Measurements from ENCODE around the gene LTA. TPM values are rescaled to one million over a fixed set of nuclear protein-coding genes. Genes with fewer than 3 reads are reported as not detected.

The LTA gene
- total RNA-seq, 1 donor from 2014 or later: 1.9 TPM

DNA sequence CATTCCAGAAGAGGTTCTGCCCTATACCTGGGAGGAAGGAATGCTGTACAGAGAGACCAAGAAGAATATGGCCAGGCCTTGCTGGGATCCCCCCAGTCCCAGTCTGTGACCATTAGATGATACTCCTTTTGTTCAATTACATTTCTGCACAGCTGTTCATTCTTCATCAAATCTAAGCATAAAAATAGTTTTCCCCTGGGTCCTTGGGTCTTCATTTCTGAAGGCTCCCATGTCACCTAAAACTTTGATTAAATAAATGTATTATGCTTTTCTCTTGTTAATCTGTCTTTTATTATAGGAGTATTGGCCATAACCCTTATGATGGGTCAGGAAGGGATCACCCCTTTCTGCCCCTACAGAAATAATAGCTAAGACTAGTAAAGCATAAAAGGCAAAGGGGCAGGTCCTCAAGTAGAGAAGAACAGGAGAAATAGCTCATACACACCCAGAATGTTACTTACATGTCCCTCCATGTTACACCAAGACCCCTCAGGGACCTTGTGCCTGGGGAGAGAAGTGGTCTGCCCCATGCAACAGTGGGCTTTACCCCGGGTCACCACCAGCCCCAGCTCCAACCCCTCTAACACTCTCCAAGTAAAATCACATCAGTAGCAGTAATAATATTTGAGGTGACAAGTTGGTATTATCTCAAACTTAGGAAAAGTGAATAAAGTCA lies 2.1 kb upstream of the LTA start:
- no peak for DNase-seq (ENCODE audit: low spot score)

DNA sequence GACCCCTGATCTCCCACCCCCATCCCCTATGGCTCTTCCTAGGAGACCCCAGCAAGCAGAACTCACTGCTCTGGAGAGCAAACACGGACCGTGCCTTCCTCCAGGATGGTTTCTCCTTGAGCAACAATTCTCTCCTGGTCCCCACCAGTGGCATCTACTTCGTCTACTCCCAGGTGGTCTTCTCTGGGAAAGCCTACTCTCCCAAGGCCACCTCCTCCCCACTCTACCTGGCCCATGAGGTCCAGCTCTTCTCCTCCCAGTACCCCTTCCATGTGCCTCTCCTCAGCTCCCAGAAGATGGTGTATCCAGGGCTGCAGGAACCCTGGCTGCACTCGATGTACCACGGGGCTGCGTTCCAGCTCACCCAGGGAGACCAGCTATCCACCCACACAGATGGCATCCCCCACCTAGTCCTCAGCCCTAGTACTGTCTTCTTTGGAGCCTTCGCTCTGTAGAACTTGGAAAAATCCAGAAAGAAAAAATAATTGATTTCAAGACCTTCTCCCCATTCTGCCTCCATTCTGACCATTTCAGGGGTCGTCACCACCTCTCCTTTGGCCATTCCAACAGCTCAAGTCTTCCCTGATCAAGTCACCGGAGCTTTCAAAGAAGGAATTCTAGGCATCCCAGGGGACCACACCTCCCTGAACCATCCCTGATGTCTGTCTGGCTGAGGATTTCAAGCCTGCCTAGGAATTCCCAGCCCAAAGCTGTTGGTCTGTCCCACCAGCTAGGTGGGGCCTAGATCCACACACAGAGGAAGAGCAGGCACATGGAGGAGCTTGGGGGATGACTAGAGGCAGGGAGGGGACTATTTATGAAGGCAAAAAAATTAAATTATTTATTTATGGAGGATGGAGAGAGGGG lies 1.4 kb downstream of the LTA start:
- DNase-seq (ENCODE audit: low spot score): no peak

DNA sequence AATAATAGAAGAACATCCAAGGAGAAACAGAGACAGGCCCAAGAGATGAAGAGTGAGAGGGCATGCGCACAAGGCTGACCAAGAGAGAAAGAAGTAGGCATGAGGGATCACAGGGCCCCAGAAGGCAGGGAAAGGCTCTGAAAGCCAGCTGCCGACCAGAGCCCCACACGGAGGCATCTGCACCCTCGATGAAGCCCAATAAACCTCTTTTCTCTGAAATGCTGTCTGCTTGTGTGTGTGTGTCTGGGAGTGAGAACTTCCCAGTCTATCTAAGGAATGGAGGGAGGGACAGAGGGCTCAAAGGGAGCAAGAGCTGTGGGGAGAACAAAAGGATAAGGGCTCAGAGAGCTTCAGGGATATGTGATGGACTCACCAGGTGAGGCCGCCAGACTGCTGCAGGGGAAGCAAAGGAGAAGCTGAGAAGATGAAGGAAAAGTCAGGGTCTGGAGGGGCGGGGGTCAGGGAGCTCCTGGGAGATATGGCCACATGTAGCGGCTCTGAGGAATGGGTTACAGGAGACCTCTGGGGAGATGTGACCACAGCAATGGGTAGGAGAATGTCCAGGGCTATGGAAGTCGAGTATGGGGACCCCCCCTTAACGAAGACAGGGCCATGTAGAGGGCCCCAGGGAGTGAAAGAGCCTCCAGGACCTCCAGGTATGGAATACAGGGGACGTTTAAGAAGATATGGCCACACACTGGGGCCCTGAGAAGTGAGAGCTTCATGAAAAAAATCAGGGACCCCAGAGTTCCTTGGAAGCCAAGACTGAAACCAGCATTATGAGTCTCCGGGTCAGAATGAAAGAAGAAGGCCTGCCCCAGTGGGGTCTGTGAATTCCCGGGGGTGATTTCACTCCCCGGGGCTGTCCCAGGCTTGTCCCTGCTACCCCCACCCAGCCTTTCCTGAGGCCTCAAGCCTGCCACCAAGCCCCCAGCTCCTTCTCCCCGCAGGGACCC lies 2.3 kb downstream of the LTA start:
- no peak for DNase-seq (ENCODE audit: low spot score)

DNA sequence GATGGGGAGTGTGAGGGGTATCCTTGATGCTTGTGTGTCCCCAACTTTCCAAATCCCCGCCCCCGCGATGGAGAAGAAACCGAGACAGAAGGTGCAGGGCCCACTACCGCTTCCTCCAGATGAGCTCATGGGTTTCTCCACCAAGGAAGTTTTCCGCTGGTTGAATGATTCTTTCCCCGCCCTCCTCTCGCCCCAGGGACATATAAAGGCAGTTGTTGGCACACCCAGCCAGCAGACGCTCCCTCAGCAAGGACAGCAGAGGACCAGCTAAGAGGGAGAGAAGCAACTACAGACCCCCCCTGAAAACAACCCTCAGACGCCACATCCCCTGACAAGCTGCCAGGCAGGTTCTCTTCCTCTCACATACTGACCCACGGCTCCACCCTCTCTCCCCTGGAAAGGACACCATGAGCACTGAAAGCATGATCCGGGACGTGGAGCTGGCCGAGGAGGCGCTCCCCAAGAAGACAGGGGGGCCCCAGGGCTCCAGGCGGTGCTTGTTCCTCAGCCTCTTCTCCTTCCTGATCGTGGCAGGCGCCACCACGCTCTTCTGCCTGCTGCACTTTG lies 3.3 kb downstream of the LTA start, which contains the start of gene TNF:
TSS of gene TNF (plus strand) at position 231 of the 567 bp plus-strand sequence. CDS start at position 408, 177 bp downstream.
- DNase-seq (ENCODE audit: low spot score): peak; percentile 30

DNA sequence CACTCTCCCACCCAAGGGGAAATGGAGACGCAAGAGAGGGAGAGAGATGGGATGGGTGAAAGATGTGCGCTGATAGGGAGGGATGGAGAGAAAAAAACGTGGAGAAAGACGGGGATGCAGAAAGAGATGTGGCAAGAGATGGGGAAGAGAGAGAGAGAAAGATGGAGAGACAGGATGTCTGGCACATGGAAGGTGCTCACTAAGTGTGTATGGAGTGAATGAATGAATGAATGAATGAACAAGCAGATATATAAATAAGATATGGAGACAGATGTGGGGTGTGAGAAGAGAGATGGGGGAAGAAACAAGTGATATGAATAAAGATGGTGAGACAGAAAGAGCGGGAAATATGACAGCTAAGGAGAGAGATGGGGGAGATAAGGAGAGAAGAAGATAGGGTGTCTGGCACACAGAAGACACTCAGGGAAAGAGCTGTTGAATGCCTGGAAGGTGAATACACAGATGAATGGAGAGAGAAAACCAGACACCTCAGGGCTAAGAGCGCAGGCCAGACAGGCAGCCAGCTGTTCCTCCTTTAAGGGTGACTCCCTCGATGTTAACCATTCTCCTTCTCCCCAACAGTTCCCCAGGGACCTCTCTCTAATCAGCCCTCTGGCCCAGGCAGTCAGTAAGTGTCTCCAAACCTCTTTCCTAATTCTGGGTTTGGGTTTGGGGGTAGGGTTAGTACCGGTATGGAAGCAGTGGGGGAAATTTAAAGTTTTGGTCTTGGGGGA lies 4.0 kb downstream of the LTA start:
- no peak for DNase-seq (ENCODE audit: low spot score)

DNA sequence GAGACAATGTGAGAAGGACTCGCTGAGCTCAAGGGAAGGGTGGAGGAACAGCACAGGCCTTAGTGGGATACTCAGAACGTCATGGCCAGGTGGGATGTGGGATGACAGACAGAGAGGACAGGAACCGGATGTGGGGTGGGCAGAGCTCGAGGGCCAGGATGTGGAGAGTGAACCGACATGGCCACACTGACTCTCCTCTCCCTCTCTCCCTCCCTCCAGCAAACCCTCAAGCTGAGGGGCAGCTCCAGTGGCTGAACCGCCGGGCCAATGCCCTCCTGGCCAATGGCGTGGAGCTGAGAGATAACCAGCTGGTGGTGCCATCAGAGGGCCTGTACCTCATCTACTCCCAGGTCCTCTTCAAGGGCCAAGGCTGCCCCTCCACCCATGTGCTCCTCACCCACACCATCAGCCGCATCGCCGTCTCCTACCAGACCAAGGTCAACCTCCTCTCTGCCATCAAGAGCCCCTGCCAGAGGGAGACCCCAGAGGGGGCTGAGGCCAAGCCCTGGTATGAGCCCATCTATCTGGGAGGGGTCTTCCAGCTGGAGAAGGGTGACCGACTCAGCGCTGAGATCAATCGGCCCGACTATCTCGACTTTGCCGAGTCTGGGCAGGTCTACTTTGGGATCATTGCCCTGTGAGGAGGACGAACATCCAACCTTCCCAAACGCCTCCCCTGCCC lies 4.9 kb downstream of the LTA start:
- no peak for DNase-seq (ENCODE audit: low spot score)

DNA sequence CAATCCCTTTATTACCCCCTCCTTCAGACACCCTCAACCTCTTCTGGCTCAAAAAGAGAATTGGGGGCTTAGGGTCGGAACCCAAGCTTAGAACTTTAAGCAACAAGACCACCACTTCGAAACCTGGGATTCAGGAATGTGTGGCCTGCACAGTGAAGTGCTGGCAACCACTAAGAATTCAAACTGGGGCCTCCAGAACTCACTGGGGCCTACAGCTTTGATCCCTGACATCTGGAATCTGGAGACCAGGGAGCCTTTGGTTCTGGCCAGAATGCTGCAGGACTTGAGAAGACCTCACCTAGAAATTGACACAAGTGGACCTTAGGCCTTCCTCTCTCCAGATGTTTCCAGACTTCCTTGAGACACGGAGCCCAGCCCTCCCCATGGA lies 5.5 kb downstream of the LTA start:
- no peak for DNase-seq (ENCODE audit: low spot score)

DNA sequence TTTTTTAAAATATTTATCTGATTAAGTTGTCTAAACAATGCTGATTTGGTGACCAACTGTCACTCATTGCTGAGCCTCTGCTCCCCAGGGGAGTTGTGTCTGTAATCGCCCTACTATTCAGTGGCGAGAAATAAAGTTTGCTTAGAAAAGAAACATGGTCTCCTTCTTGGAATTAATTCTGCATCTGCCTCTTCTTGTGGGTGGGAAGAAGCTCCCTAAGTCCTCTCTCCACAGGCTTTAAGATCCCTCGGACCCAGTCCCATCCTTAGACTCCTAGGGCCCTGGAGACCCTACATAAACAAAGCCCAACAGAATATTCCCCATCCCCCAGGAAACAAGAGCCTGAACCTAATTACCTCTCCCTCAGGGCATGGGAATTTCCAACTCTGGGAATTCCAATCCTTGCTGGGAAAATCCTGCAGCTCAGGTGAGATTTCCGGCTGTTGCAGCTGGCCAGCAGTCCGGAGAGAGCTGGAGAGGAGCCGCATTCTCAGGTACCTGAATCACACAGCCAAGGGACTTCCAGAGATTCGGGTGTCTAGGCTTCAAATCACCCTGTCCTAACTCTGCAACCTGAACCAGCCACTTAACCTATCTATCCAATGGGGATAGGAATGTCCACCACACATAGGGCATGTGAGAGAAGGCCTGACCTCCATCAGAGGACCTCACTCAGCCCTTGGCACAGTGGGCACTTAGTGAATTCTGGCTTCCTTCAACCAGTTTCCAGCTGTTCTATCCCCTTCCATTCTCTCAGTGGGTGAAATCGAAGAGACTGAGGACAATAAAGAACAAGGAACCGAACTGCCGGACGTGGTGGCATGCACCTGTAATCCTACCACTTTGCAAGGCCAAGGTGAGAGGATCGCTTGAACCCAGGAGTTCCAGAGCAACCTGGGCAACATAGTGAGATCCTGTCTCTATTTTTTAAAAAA lies 6.4 kb downstream of the LTA start:
- no peak for DNase-seq (ENCODE audit: low spot score)

DNA sequence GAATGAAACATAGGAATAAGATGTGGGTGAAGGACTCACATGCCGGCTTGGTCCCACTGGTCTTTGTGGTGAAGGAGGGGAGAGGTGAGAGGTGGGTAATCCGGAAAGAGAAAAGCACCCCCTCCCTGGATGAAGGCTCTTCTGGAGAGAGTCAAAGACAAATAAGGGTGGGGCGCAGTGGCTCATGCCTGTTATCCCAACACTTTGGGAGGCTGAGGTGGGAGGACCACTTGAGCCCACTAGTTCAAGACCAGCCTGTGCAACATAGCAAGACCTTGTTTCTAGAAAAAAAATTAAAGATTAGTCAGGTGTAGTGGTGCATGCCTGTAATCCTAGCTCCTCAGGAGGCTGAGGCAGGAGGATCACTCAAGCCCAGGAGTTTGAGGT lies 7.0 kb downstream of the LTA start:
- no peak for DNase-seq (ENCODE audit: low spot score)

DNA sequence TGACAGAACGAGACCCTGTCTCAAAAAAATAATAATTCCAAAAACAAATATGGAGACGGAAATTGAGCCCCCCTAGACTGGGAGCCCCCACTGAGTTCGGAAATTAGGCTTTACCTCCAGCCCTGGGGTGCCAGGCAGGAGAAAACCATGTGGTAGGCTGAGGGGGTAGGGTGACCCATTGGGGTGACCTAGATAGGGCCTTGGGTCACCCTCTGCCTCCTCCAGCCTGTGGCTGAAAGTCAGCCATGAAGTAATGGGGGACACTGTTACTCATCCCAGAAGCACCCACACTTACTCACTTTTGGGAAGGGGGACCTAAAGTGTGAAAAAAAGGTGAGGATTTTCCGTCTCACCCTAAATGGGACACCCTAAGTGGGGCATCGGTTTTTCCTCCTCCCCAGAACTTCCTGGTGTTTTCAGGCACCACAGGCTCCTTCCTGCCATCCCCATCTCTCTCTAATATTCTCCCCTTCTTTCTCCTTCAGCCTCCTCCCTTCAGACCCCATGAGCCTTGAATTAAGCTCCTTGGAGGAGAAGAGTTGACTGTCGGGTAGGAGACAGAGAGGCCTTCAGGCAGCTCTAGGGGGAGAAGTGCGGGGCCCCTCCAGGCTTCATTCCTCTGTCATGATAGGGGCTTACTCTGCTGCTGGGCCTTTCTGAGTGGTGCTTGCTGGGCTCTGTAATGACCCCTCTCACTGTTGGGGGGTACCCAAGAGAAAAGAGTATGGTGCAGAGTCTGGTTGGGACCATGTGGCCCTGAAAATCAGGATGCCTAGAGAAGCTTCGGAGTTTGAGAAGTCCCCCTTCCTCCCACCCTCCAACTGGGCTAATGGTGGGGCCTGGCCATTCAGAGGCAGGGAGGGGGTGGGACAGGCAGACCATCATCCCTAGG lies 7.7 kb downstream of the LTA start:
- DNase-seq (ENCODE audit: low spot score): no peak

DNA sequence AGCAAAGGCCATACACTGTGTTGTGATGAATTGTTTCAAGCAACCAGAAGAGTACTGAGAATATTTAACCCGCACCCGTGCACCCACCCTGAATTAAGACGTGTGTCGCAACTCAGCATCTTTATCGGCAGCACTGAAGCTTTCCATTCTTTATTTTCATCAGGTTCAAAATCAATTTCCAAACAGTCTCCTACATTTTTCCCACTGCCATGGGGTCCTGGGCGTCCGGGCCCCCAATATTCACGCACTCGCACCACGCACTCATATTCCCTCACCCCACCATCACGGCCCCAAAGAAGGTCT lies 8.3 kb downstream of the LTA start:
- no peak for DNase-seq (ENCODE audit: low spot score)

DNA sequence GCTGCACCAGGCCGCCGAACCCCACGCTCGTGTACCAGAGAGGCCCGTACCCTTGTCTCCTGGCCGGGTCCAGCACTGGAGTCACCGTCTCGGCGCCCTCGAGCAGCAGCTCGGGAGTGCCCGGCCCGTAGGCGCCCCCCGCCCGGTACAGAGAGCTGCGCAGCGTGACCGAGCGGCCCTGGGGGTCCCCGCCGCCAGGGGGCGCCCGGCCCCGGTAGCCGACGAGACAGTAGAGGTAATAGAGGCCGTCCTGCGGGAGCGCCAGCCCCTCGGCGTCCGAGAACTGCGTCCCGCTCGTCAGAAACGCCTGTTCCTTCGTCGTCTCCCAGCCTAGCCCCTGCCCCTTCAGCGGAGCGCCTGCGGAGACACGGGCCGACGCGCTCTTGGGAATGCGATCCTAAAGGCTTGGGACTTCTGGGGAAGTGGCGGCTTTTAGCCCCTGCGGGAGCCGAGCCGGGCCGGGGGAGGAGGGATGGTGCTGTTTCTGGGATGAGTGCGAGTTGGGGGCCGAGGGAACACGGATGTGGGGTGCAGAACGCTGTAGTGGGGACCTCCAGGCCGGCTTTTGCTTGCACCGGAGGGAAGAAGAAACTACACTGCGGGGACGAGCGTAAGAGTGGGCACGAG lies 8.8 kb downstream of the LTA start:
- peak; percentile 88 for DNase-seq (ENCODE audit: low spot score)

DNA sequence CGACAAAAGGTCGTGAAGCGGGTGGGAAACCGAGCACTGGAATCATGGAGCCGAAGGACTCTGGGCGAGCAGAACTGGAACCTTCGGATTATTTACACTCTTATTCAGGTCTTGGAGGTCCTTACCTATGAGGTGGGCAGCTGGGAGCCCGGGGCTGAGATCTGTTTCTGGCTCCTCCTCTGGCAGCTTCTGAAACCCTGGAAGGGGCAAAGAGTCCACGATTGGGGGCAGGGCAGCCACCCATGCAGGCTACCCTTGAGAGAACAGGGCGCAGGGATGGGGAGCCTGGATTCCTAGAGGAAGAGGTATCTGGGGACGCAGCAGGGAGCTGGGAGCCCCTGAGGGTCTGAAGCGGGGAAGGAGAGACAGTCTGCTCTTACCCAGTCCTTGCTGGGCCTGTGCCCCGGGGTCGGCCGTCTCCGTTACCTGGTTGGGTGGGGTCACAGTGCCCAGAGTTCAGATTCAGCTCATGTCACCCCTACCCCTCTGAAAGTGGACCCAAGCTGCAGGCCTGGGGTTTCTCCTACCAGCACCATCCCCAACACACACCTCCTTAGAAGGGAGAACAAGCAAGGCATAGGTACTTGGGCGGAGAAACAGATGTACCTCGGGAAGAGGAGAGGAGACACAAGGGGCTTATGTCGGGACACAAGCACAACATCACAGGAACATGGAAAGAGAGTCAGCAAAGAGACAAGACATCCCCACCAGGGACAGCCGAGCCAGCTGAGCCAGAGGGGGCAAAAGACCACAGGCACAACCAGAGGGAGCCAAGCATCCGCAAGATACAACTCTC lies 9.5 kb downstream of the LTA start:
- DNase-seq (ENCODE audit: low spot score): no peak

DNA sequence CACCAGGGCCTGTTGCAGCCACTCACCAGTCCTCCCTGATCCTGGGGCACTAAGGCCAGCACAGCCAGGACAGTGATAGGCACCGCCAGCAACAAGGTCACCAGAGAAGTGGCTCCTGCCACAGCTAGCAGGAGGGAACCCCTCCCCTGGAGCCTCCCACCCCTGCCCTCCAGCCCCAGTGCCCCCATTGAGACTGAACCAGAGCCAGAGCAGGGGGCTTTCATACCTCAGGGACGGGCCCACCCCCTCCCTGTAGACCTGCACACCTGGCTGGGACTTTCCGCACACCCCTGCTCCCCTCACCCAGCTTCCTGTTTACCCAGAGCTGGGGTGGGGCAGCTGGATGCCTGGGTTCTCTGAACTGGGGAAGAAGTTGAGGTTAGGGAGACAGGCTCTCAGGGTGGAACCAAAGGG lies 10.1 kb downstream of the LTA start, which contains the start of gene LTB:
TSS of gene LTB (minus strand) at position 195 of the 414 bp plus-strand sequence. CDS start at position 188, 7 bp downstream.
- DNase-seq (ENCODE audit: low spot score): no peak

DNA sequence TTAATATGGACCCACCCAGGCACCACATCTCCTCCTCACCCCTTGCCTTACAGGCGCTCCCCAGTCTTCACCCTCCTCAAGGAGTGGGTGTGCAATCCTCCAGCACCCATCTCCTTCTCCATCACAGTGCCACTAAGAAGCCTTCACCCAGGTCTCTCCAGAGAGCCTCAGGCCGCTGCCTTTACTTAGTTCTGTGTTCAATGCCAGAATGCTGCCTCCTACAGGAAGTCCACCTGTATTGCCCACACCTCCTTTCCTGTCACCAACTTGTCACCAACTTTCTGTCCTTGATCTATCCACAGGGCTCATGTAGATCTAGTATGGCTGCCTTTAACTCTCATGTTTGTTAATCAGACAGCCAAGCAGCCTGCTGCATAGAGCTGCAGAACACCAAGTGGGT lies 13.4 kb downstream of the LTA start:
- DNase-seq (ENCODE audit: low spot score): no peak

DNA sequence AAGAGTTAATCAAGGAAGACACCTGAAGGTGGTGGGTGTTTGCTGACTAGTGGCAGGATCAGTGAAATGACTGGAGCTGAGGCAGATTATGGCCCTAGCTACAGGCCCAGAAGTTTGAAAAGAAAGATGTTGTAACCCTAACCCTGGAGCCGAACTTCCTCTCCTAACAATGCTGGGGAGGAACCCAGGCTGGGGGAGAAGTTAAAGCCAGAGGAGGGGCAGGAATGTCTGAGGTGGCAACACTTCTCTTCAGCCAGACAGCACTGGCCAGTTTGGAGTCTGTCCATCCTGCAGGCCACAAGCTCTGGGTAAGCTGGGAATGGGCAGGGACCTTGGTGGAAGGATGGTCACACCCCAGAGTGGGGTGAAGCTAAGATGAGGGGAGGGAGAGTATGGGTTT lies 13.9 kb downstream of the LTA start, which contains the start of gene LST1:
TSS of gene LST1 (plus strand) at position 270 of the 400 bp plus-strand sequence. CDS start 1,023 bp downstream, outside the sequence.
- no peak for DNase-seq (ENCODE audit: low spot score)

Data from mucosa of gallbladder (tissue), 1 donor.